Measurements from ENCODE around the gene ZNF467.

Gene ZNF467
- total RNA-seq: 0.20 to 5.7 (median 0.87) reads per million in 18 experiments

DNA sequence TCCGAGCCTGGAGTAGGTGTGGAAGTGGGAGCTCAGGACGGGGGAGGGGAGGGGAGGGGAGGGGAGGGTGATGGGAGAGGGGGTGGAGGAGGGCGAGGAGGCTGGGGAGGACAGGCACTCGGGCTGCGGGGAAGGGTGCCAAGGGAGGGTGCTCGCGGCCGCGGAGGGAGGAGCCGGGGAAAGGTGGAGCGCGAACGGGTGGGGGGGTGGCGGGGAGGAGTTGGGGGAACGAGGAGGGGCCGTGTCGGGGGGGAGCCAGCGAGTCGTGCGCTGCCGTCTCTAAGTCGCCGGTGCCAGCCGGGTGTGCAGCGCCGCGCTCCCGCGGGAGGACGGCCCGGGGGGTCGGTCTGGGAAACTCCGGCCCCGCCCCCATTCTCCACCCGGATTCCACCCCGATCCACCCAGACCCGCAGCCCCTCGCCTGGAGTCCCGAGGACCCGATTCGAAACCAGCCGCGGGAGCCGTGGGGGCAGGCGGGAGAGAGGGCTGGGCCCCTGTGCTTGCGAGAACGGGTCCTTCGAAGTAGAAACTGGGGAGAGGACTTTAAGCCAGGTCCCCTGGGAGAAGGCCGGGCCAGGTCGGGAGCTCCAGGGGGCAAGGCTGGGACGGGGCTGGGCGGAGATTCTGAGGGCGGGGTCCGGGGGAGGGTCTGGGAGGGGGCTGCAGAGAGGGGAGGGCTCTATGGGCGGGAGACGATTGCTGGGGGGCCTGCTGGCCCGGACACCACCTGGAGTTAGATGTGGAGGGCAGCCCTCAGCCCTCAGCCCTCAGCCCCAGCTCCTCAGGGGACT, at the start of gene ZNF467:
Gene ZNF467, minus strand, starts transcription at position 143 of the 791 bp plus-strand sequence. CDS start 2,556 bp downstream, outside the sequence.
- no peak for DNase-seq

DNA sequence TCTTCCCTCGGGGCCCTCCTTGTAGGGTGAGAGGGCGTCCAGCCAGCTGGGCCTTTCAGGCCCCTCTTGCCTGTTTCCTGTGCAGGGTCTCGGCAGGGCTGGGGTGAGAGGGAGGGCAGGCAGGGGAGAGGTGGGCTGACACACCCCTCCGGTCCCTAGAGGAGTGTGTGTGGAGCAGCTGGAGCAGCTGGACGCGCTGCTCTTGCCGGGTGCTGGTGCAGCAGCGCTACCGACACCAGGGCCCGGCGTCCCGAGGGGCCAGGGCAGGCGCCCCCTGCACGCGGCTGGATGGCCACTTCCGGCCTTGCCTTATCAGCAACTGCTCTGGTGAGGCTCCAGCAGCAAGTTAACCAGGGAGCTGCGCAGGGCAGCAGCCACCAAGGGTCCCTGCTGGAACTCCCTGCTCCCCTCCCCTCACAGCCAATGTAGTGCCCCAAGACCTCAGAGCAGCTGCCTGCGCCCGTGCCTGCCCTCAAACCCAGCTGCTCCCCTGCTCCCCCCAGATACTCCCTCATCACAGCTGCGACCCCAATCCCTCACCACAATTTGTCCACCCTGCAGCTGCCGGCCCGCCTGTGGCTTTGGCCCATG, 49.1 kb upstream of the ZNF467 start:
- no peak for DNase-seq

DNA sequence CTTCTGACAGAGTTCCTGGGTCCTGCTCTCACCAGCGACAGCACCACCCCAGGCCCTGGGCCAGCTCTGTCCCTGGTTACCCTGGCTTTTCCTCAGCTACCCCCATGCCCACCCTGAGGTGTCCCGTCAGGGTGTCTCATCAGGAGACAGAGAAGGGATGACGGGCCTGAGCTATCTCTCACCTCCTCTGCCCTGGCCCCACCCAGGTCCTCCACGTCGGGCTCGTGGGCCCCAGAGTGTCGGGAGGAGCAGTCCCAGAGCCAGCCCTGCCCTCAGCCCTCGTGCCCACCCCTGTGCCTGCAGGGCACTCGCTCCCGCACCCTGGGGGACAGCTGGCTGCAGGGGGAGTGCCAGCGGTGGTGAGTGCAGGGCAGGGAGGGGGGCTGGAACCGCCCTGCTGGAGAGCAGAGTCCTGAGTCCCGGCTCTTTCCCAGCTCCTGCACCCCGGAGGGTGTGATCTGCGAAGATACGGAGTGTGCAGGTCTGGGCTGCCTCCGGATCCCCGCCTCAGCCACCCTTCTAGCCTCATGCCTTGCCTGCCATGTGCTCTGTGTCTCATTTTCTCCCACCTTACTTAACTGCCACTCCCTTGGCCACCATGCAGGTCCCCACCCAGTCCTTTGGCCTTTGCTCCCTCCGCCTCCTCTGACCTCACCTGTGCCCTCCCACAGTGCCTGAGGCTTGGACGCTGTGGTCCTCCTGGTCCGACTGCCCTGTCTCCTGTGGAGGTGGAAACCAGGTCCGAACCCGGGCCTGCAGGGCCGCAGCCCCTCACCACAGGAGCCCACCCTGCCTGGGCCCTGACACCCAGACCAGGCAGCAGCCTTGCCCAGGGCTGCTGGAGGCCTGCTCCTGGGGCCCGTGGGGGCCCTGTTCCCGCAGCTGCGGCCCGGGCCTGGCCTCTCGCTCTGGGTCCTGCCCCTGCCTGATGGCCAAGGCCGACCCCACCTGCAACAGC, 48.1 kb upstream of the ZNF467 start:
- DNase-seq: no peak

DNA sequence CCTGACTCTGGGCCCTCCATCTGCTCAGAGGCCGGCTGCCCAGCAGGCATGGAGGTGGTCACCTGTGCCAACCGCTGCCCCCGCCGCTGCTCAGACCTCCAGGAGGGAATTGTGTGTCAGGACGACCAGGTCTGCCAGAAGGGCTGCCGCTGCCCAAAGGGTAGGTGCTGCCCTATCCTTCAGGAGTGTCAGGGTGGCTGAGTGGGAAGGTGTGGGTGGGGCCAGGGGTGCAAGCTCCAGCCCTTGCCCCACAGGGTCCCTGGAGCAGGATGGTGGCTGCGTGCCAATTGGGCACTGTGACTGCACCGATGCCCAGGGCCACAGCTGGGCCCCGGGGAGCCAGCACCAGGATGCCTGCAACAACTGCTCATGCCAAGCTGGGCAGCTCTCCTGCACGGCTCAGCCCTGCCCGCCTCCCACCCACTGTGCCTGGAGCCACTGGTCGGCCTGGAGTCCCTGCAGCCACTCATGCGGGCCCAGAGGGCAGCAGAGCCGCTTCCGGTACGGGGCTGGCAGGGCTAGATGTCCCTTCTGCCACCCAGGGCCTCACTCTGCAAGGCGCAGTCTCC, 47.3 kb upstream of the ZNF467 start:
- no peak for DNase-seq

DNA sequence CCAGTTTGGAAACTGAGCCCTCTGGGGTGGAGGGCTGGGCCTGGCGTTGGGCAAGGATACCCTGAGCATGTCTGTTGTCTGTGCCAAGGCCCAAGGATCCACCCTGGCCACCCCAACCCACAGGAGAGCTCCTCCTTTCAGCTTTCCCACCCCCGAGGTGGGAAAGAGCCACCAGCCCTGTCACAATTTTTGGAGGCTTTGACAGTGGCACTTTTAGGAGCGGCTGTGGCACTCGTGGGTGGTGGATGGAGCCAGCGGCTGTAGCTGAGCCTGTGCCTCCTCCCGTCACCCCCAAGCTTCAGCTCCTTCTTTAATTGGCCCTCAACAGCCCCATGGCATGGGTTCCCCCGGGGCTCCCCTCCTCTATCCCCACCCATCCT, 46.6 kb upstream of the ZNF467 start:
- DNase-seq: no peak

GRCh38 chr7:149819141-149819960, 46.0 kb upstream of the ZNF467 start:
- DNase-seq: no peak

- no peak for DNase-seq
Observed at GRCh38 chr7:149818536-149818840, 45.1 kb upstream of the ZNF467 start.

GRCh38 chr7:149817836-149818535, 44.6 kb upstream of the ZNF467 start:
- DNase-seq: no peak

- DNase-seq: no peak
Observed at GRCh38 chr7:149817301-149817771, 43.9 kb upstream of the ZNF467 start.

GRCh38 chr7:149816794-149817193, 43.4 kb upstream of the ZNF467 start:
- no peak for DNase-seq

DNA sequence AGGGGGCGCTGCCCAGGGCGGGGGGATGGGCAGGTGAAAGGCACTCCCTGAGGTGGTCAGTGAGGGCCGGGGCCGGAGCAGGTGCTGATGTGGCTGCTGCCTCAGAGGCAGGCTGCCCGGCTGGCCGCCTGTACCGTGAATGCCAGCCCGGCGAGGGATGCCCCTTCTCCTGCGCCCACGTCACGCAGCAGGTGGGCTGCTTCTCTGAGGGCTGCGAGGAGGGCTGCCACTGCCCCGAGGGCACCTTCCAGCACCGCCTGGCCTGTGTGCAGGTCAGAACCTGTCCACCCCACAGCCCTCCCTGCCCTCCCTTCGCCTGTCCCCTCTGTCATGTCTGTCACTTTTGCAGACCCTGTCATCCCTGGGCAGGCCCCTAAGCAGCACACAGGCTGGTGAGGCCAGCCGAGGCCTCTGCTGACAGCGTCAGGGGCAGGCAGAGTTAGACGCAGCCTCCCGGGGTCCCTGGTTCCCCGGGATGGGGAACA, 42.9 kb upstream of the ZNF467 start:
- DNase-seq: no peak

DNA sequence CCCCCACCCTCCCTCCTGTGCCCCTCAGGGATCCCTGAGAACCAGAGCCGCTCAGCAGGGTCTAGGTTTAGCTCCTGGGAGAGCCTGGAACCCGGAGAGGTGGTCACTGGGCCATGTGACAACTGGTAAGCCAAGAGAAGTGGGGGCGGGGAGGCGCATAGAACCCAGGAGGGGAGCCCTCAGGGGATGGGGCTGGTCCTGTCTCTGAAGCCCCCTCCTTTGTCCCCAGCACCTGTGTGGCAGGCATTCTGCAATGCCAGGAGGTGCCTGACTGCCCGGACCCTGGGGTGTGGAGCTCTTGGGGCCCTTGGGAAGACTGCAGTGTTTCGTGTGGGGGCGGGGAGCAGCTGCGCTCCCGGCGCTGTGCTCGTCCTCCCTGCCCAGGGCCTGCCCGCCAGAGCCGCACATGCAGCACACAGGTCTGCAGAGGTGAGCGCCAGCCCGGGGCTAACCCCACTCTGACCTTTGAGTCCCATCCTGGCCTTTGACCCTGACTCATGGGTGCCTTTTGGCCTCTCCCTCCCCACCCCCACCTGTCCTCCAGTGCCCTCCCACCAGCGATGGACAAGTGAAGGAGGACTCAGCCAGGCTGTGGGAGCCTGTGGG, 42.4 kb upstream of the ZNF467 start:
- no peak for DNase-seq

GRCh38 chr7:149815121-149815520, 41.7 kb upstream of the ZNF467 start:
- DNase-seq: no peak

DNA sequence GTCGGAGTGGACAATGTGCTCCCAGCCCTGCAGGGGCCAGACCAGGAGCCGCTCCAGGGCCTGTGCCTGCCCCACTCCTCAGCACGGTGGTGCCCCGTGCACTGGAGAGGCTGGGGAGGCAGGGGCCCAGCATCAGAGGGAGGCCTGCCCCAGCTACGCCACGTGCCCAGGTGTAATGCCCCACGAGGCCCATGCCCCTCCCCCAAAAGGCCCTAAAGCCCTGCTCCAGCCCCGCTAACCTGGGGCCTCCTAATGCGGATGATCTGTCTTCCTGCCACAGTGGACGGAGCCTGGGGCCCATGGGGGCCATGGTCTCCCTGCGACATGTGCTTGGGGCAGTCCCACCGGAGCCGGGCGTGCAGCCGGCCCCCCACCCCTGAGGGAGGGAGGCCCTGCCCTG, 41.1 kb upstream of the ZNF467 start:
- no peak for DNase-seq

GRCh38 chr7:149813254-149814035, 40.1 kb upstream of the ZNF467 start:
- no peak for DNase-seq

- DNase-seq: no peak
Observed at GRCh38 chr7:149811831-149812490, 38.6 kb upstream of the ZNF467 start.

DNA sequence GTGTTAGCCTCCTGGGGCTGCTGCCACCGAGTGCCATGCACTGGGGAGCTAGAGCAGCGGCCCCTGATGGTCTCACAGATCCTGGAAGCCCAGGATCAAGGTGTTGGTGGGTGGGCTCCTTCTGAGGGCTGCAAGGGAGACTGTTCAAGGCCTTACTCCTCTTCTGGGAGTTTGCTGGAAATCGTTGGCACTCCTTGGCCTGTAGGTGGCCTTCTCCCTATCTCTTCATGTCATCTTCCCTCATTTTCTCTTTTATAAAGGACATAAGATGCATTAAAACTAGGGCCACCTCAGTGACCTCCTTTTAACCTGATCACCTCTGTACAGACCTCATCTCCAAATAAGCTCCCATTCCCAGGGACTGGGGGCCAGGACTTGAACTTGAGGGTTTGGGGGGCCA, 37.8 kb upstream of the ZNF467 start:
- no peak for DNase-seq

DNA sequence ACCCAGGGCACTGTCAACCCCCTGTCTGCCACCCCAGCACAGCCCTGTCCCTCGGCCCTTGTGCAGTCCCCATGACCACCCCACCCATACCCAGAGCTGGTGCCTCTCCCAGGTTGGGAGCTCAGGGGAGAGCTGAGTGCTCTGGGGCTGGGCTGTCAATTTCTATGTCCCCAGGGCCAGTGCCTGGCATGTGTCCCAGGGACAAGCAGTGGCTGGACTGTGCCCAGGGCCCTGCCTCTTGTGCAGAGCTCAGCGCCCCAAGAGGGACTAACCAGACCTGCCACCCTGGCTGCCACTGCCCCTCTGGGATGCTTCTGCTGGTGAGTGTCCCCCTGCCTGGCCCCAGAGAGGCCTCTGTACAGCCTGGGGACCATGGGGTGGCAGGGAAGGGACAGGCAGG, 35.8 kb upstream of the ZNF467 start:
- DNase-seq: no peak

DNA sequence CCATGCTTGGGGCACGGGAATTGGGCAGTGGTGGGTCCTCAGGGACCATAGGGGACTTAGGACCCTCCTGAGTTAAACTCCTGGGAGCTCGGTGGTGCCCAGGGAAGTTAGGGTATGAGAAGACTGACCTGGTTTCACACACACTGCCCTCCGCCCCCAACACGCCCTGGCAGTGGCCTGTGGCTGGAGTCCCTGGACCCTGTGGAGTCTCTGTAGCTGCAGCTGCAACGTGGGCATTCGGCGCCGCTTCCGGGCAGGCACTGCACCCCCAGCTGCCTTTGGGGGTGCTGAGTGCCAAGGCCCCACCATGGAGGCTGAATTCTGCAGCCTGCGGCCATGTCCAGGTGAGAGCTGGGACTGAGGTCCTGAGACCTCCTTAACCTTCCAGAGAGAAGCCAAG, 34.9 kb upstream of the ZNF467 start:
- no peak for DNase-seq

Data from inflammatory macrophage (primary cell).